HG02970 (cell line): Measurements from ENCODE around the gene GATAD2B.
"Not testable (repeated sequence)": the region's sequence is repeated elsewhere in the genome, so short reads cannot be mapped to it uniquely, and the experiment has no call there.

Experiments used
- ATAC-seq: cut with Tn5 transposase; IDR thresholded peaks from one replicate; pipeline ENCODE4 v1.9.1; 2021; ENCODE audit warnings: mild to moderate bottlenecking, moderate library complexity, moderate number of reproducible peaks; ENCODE audit not compliant: unreplicated experiment, low FRiP score

GATAD2B gene

GRCh38 chr1:153783233-153784190 lies 139.3 kb downstream of the GATAD2B start:
- peak; percentile 92 for ATAC-seq

- not testable (repeated sequence) for ATAC-seq
Measured at GRCh38 chr1:153782648-153783047, 140.1 kb downstream of the GATAD2B start.

GRCh38 chr1:153780551-153780950 lies 142.2 kb downstream of the GATAD2B start:
- no peak for ATAC-seq

GRCh38 chr1:153779781-153780541 lies 142.8 kb downstream of the GATAD2B start:
- ATAC-seq = no peak

GRCh38 chr1:153778824-153779519 lies 143.8 kb downstream of the GATAD2B start:
- ATAC-seq = no peak

GRCh38 chr1:153778051-153778823 lies 144.5 kb downstream of the GATAD2B start:
- ATAC-seq = no peak

- ATAC-seq = no peak
Measured at GRCh38 chr1:153777648-153778047, 145.1 kb downstream of the GATAD2B start.

- ATAC-seq = no peak
Measured at GRCh38 chr1:153776845-153777370, 145.9 kb downstream of the GATAD2B start.

GRCh38 chr1:153776352-153776751 lies 146.4 kb downstream of the GATAD2B start:
- no peak for ATAC-seq

GRCh38 chr1:153775458-153776327 lies 147.1 kb downstream of the GATAD2B start:
- ATAC-seq = peak; percentile 39

- no peak for ATAC-seq
Measured at GRCh38 chr1:153774780-153775457, 147.9 kb downstream of the GATAD2B start, which contains the start of gene SLC27A3. Gene SLC27A3, plus strand, starts transcription at chr1:153775407. Its CDS starts 91 bp downstream, at chr1:153775498.

GRCh38 chr1:153774026-153774595 lies 148.7 kb downstream of the GATAD2B start:
- ATAC-seq = no peak

GRCh38 chr1:153773096-153773921 lies 149.5 kb downstream of the GATAD2B start:
- no peak for ATAC-seq

GRCh38 chr1:153771841-153772593 lies 150.8 kb downstream of the GATAD2B start:
- ATAC-seq = no peak

GRCh38 chr1:153771261-153771660 lies 151.5 kb downstream of the GATAD2B start:
- no peak for ATAC-seq

- ATAC-seq = no peak
Measured at GRCh38 chr1:153770797-153771196, 152.0 kb downstream of the GATAD2B start.
